Measurements from ENCODE around the gene RNF220. TPM values are rescaled to one million over a fixed set of nuclear protein-coding genes. Genes with fewer than 3 reads are reported as not detected.

RNF220 gene
- total and polyA plus RNA-seq, 12 donors: 41.8 to 82.5 (median 58.0) TPM

- H3K27me3 ChIP-seq: peaks cover 0 to 27% (median 7%) of the 10 kb centered on the region in 7 donors
- no peak overlapping the region for H3K4me3 ChIP-seq
- WGBS, 2 donors: 92 to 93% methylated on average over 6 of the region's 6 CpGs
- no peak overlapping the region for H3K27ac ChIP-seq
- intact Hi-C loops (cut with DNase I): loop anchor here in 6 of 10 donors (5.0 to 10.0 kb wide), 8 partner anchors 76 to 289 kb away; partner anchors contain the start of genes DMAP1 (in 2 of the 6) and RNF220 (in 2 of the 6)
- DNase-seq (no peak), ATAC-seq (no peak)
- H3K9me3 ChIP-seq: no peaks in the 10 kb centered on the region
- H3K36me3 ChIP-seq: no peaks in the 10 kb centered on the region
- no peak for TF ChIP-seq CTCF (IDR thresholded peaks at IDR 0.05)
- peaks cover 0 to 26% (median 15%) of the 10 kb centered on the region in 9 donors for H3K4me1 ChIP-seq
Observed at GRCh38 chr1:44503625-44504024, 98.6 kb downstream of the RNF220 start.

- WGBS, 2 donors: 72 to 79% methylated on average over 20 of the region's 20 CpGs
- Histone ChIP-seq H3K4me1 (peaks cover 0 to 24% (median 9%) of the 10 kb centered on the region in 9 donors), H3K9me3 (no peaks in the 10 kb centered on the region), H3K4me3 (no peak overlapping the region), H3K36me3 (no peaks in the 10 kb centered on the region), H3K27ac (no peak overlapping the region), H3K27me3 (peaks cover 0 to 33% (median 12%) of the 10 kb centered on the region in 7 donors)
- peak in 3 of 8 donors; percentile 30 to 52 (median 41) for ATAC-seq
- TF ChIP-seq CTCF (IDR thresholded peaks at IDR 0.05): no peak
- peak in 1 of 2 donors; percentile 31 for DNase-seq
- intact Hi-C loops (cut with DNase I): loop anchor here in 4 of 10 donors (10.0 kb wide), 2 partner anchors 131 to 291 kb away; partner anchors contain the start of gene DMAP1 (in 2 of the 4)
Observed at GRCh38 chr1:44505210-44505993, 100.3 kb downstream of the RNF220 start.

GRCh38 chr1:44507490-44508396, 102.7 kb downstream of the RNF220 start:
- Histone ChIP-seq H3K4me3 (no peak overlapping the region), H3K4me1 (peaks cover 0 to 6% (median 0%) of the 10 kb centered on the region in 9 donors), H3K9me3 (no peaks in the 10 kb centered on the region), H3K27me3 (peaks cover 0 to 29% (median 12%) of the 10 kb centered on the region in 7 donors), H3K36me3 (no peaks in the 10 kb centered on the region), H3K27ac (no peak overlapping the region)
- intact Hi-C loops (cut with DNase I): loop anchor here in 4 of 10 donors (10.0 kb wide), 2 partner anchors 133 to 293 kb away; partner anchors contain the start of gene DMAP1 (in 2 of the 4)
- 66 to 68% methylated on average over 26 of the region's 26 CpGs for WGBS, 2 donors
- DNase-seq (no peak), ATAC-seq (no peak)
- TF ChIP-seq CTCF (IDR thresholded peaks at IDR 0.05): no peak

- intact Hi-C loops (cut with DNase I): loop anchor here in 4 of 10 donors (10.0 kb wide), 2 partner anchors 134 to 294 kb away; partner anchors contain the start of gene DMAP1 (in 2 of the 4)
- H3K4me3 ChIP-seq: no peak overlapping the region
- ATAC-seq: no peak
- DNase-seq: no peak
- H3K36me3 ChIP-seq: no peaks in the 10 kb centered on the region
- H3K9me3 ChIP-seq: no peaks in the 10 kb centered on the region
- H3K27ac ChIP-seq: no peak overlapping the region
- peaks cover 0 to 29% (median 15%) of the 10 kb centered on the region in 7 donors for H3K27me3 ChIP-seq
- no peak for TF ChIP-seq CTCF (IDR thresholded peaks at IDR 0.05)
- 94% methylated on average over 5 of the region's 5 CpGs for WGBS, 2 donors
- H3K4me1 ChIP-seq: peaks cover 0 to 6% (median 0%) of the 10 kb centered on the region in 9 donors
Observed at GRCh38 chr1:44508397-44508745, 103.3 kb downstream of the RNF220 start.

Measured in heart right ventricle (tissue), 16 donors.